H9 (cell line): ENCODE data around the gene SLCO2A1. TPM values are rescaled to one million over a fixed set of nuclear protein-coding genes. Genes with fewer than 3 reads are reported as not detected.
A peak's percentile ranks its signal among the peaks of the same experiment; 100 is the strongest.

ENCODE experiments used
- DNase-seq: peaks from one replicate; pipeline ENCODE4 v3.0.0-alpha.2; 2017
- H2AFZ ChIP-seq: one replicate; pipeline ENCODE4 v1.6.1; 2013; ENCODE audit warnings: mild to moderate bottlenecking, low read length, control low read depth, moderate library complexity
- H2AK5ac ChIP-seq: 2 replicates; pipeline ENCODE4 v1.6.1; 2013; ENCODE audit warnings: low read length, control low read depth, mixed read lengths; ENCODE audit not compliant: insufficient read length
- H2BK120ac ChIP-seq: one replicate; pipeline ENCODE4 v1.6.1; 2013; ENCODE audit warnings: low read depth, mild to moderate bottlenecking, low read length, control low read depth, inconsistent platforms; ENCODE audit not compliant: poor library complexity, severe bottlenecking
- H2BK12ac ChIP-seq: 2 replicates; pipeline ENCODE4 v1.6.1; 2013; ENCODE audit warnings: low read length, control low read depth, mixed read lengths, low read depth; ENCODE audit not compliant: insufficient read length
- H2BK15ac ChIP-seq: 2 replicates; pipeline ENCODE4 v1.6.1; 2013; ENCODE audit warnings: low read depth, low read length, control low read depth
- H2BK20ac ChIP-seq: one replicate; pipeline ENCODE4 v1.6.1; 2013; ENCODE audit warnings: low read depth, mild to moderate bottlenecking, low read length, control low read depth, inconsistent platforms; ENCODE audit not compliant: poor library complexity, severe bottlenecking
- H2BK5ac ChIP-seq: 2 replicates; pipeline ENCODE4 v1.6.1; 2013; ENCODE audit warnings: low read length, control low read depth, mixed read lengths; ENCODE audit not compliant: insufficient read length
- H3K14ac ChIP-seq: 2 replicates; pipeline ENCODE4 v1.6.1; 2013; ENCODE audit warnings: low read length, control low read depth; ENCODE audit not compliant: insufficient read depth
- H3K18ac ChIP-seq: 2 replicates; pipeline ENCODE4 v1.6.1; 2013; ENCODE audit warnings: low read depth, mild to moderate bottlenecking, mixed read lengths, low read length, control low read depth; ENCODE audit not compliant: insufficient read length
- H3K23ac ChIP-seq: 2 replicates; pipeline ENCODE4 v1.6.1; 2013; ENCODE audit warnings: low read length, control low read depth, mixed read lengths, low read depth; ENCODE audit not compliant: insufficient read length
- H3K23me2 ChIP-seq: 2 replicates; pipeline ENCODE4 v1.6.1; 2013; ENCODE audit warnings: low read depth, mild to moderate bottlenecking, mixed read lengths, low read length, control low read depth; ENCODE audit not compliant: insufficient read length, poor library complexity, severe bottlenecking
- H3K27ac ChIP-seq: 2 replicates; pipeline ENCODE4 v1.5.1; 2013; ENCODE audit warnings: low read length, control low read depth, mixed read lengths, low read depth; ENCODE audit not compliant: insufficient read length
- H3K27me3 ChIP-seq: 2 replicates; pipeline ENCODE4 v1.6.1; 2013; ENCODE audit warnings: low read length, control low read depth, inconsistent platforms; ENCODE audit not compliant: insufficient read depth
- H3K4ac ChIP-seq: 2 replicates; pipeline ENCODE4 v1.6.1; 2013; ENCODE audit warnings: low read depth, mild to moderate bottlenecking, control low read depth, inconsistent platforms, low read length, moderate library complexity
- H3K4me1 ChIP-seq: 2 replicates; pipeline ENCODE4 v1.6.1; 2013; ENCODE audit warnings: low read length, control low read depth, inconsistent platforms; ENCODE audit not compliant: insufficient read depth
- H3K4me2 ChIP-seq: 2 replicates; pipeline ENCODE4 v1.6.1; 2013; ENCODE audit warnings: low read length, control low read depth, mixed read lengths; ENCODE audit not compliant: insufficient read length, insufficient read depth
- H3K56ac ChIP-seq: 2 replicates; pipeline ENCODE4 v1.6.1; 2013; ENCODE audit warnings: low read depth, mild to moderate bottlenecking, mixed read lengths, low read length, control low read depth; ENCODE audit not compliant: insufficient read length
- H3K79me1 ChIP-seq: 2 replicates; pipeline ENCODE4 v1.6.1; 2013; ENCODE audit warnings: low read depth, mild to moderate bottlenecking, moderate library complexity, low read length, control low read depth, inconsistent platforms; ENCODE audit not compliant: insufficient read depth, poor library complexity, severe bottlenecking
- H3K79me2 ChIP-seq: 2 replicates; pipeline ENCODE4 v1.6.1; 2013; ENCODE audit warnings: low read length, control low read depth, inconsistent platforms; ENCODE audit not compliant: insufficient read depth
- H3K9ac ChIP-seq: 2 replicates; pipeline ENCODE4 v1.6.1; 2013; ENCODE audit warnings: low read length, control low read depth, mixed read lengths; ENCODE audit not compliant: insufficient read length; ENCODE audit errors: extremely low read depth
- H3K9me3 ChIP-seq: one replicate; pipeline ENCODE4 v1.6.1; 2013; ENCODE audit warnings: low read depth, low read length, inconsistent platforms; ENCODE audit not compliant: control insufficient read depth
- H3T11ph ChIP-seq: one replicate; pipeline ENCODE4 v1.6.1; 2013; ENCODE audit warnings: mild to moderate bottlenecking, low read length, control low read depth, inconsistent platforms
- H4K20me1 ChIP-seq: one replicate; pipeline ENCODE4 v1.6.1; 2013; ENCODE audit not compliant: control insufficient read depth, insufficient read length, insufficient read depth
- H4K5ac ChIP-seq: 2 replicates; pipeline ENCODE4 v1.6.1; 2013; ENCODE audit warnings: low read depth, mild to moderate bottlenecking, mixed read lengths, low read length, control low read depth; ENCODE audit not compliant: insufficient read length
- H4K8ac ChIP-seq: replicated peaks from 2 replicates; pipeline ENCODE4 v1.6.1; 2013; ENCODE audit warnings: low read length, control low read depth, mixed read lengths, low read depth; ENCODE audit not compliant: insufficient read length
- H4K91ac ChIP-seq: 2 replicates; pipeline ENCODE4 v1.6.1; 2013; ENCODE audit warnings: low read depth, mild to moderate bottlenecking, moderate library complexity, mixed read lengths, low read length, control low read depth; ENCODE audit not compliant: insufficient read length
- H3K27ac Mint-ChIP-seq, 3 experiments: 2 replicates in 2 of 3; 3 replicates in 1 of 3; pipeline ENCODE4 v1.8.0; 2020 to 2021; ENCODE audit warnings: mixed read lengths in 3 of 3, mild to moderate bottlenecking in 1 of 3, moderate library complexity in 1 of 3
- H3K27me3 Mint-ChIP-seq: 2 replicates; pipeline ENCODE4 v1.8.0; 2021; ENCODE audit warnings: low read depth, mild to moderate bottlenecking, moderate library complexity, mixed read lengths
- H3K36me3 Mint-ChIP-seq, 3 experiments: 2 replicates in 2 of 3; 3 replicates in 1 of 3; pipeline ENCODE4 v1.8.0; 2020 to 2021; ENCODE audit warnings: low read depth in 3 of 3, mixed read lengths in 3 of 3; ENCODE audit not compliant: insufficient read depth in 1 of 3
- H3K4me1 Mint-ChIP-seq, 2 experiments: 2 replicates each; pipeline ENCODE4 v1.8.0; 2020; ENCODE audit warnings: mixed read lengths in 2 of 2
- H3K4me3 Mint-ChIP-seq, 2 experiments: 2 replicates in 1 of 2; 3 replicates in 1 of 2; pipeline ENCODE4 v1.8.0; 2020 to 2021; ENCODE audit warnings: mild to moderate bottlenecking in 2 of 2, mixed read lengths in 2 of 2, moderate library complexity in 1 of 2
- H3K9me3 Mint-ChIP-seq, 2 experiments: 2 replicates in 1 of 2; 3 replicates in 1 of 2; pipeline ENCODE4 v1.8.0; 2020; ENCODE audit warnings: mild to moderate bottlenecking in 2 of 2, mixed read lengths in 2 of 2, moderate library complexity in 1 of 2
- whole genome bisulfite sequencing: extraction: QIAGEN DNeasy Blood & Tissue Kit; methylation state at CpG from one replicate; pipeline ENCODE4 v1.1.7; 2013; ENCODE audit warnings: missing lambda C conversion rate, low lambda C conversion rate, mixed read lengths; ENCODE audit not compliant: insufficient read length; ENCODE audit errors: extremely low coverage; 5-methylcytosine and 5-hydroxymethylcytosine counted together
- total RNA-seq: library from RNA; stranded (reverse); gene quantifications from 2 replicates; pipeline ENCODE4 v1.2.1, GENCODE V29; 2021
- TF ChIP-seq, protein P1 (sequence below): fragments of 200-600 bp; sonication (generic); conservative IDR thresholded peaks from 3 replicates; pipeline ENCODE4 v1.8.0; 2021; ENCODE audit warnings: antibody characterized with exemption, mild to moderate bottlenecking

The SLCO2A1 gene
- total RNA-seq, 1 experiment from 2014 or later = 0.98 TPM

DNA sequence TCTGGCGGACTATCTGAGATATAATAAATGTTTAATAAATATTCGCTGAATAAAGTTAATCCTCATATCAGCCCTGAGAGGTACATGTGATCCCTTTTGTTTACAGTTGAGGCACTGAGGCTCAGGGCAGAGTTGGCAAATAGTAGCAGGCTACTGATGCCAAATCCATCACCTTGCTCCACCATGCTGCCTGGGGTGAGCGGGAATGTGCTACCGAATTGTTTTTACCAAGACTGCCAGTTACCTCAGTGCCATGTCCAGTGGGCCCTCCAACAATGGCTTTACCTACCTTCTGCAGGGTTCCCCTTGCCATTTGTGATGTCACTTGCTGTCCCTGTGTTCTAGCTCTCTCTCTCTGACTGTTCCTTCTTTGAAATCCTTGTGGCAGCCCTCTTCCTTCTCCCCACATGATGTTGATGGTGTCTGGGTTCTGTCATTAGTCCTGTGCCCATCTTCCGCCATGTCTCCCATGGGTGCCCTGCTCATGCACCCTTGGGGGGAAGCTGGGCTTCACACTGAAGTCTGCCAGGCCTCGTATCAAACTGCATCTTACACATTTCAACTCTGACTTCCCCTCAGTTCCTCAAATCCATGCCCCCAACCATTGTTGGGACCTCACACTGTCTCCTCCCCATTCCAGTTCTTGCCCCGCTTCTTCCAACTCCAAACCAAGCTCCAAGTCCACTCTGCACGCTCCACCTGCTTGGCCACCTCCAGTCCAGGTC is 35.4 kb downstream of the SLCO2A1 start:
- no peak overlapping the region for H3K9ac ChIP-seq
- H3K23me2 ChIP-seq = peaks cover 3% of the 10 kb centered on the region
- no peaks in the 10 kb centered on the region for H3K9me3 ChIP-seq
- no peak overlapping the region for H2AFZ ChIP-seq
- H3K79me1 ChIP-seq = no peaks in the 10 kb centered on the region
- H4K91ac ChIP-seq = no peak overlapping the region
- Mint-ChIP-seq H3K27me3 (peaks cover 31% of the 10 kb centered on the region), H3K4me3 (no peak overlapping the region), H3K9me3 (no peaks in the 10 kb centered on the region), H3K27ac (no peak overlapping the region), H3K36me3 (no peaks in the 10 kb centered on the region), H3K4me1 (peaks cover 17 to 26% of the 10 kb centered on the region in 2 experiments)
- no peak overlapping the region for H3K4ac ChIP-seq
- no peak overlapping the region; the same call in 1 of the 2 replicates for H3K14ac ChIP-seq
- H3T11ph ChIP-seq = no peak overlapping the region
- H4K8ac ChIP-seq = no peak overlapping the region
- WGBS = no CpG with 5 or more reads among the region's 8 CpGs
- no peaks in the 10 kb centered on the region for H4K20me1 ChIP-seq
- no peak overlapping the region for H2BK20ac ChIP-seq
- H3K79me2 ChIP-seq = no peaks in the 10 kb centered on the region
- no peak overlapping the region for H4K5ac ChIP-seq
- no peaks in the 10 kb centered on the region for H3K27me3 ChIP-seq
- no peak overlapping the region for H2AK5ac ChIP-seq
- H3K18ac ChIP-seq = no peak overlapping the region
- H3K4me2 ChIP-seq = no peak overlapping the region
- no peak overlapping the region for H3K23ac ChIP-seq
- no peak overlapping the region for H2BK12ac ChIP-seq
- peak; percentile 5 for DNase-seq
- no peak overlapping the region for H2BK120ac ChIP-seq
- H3K27ac ChIP-seq = no peak overlapping the region
- peaks cover 2% of the 10 kb centered on the region; the same call in 1 of the 2 replicates for H3K4me1 ChIP-seq
- no peak overlapping the region for H3K56ac ChIP-seq
- TF ChIP-seq, protein P1, sequence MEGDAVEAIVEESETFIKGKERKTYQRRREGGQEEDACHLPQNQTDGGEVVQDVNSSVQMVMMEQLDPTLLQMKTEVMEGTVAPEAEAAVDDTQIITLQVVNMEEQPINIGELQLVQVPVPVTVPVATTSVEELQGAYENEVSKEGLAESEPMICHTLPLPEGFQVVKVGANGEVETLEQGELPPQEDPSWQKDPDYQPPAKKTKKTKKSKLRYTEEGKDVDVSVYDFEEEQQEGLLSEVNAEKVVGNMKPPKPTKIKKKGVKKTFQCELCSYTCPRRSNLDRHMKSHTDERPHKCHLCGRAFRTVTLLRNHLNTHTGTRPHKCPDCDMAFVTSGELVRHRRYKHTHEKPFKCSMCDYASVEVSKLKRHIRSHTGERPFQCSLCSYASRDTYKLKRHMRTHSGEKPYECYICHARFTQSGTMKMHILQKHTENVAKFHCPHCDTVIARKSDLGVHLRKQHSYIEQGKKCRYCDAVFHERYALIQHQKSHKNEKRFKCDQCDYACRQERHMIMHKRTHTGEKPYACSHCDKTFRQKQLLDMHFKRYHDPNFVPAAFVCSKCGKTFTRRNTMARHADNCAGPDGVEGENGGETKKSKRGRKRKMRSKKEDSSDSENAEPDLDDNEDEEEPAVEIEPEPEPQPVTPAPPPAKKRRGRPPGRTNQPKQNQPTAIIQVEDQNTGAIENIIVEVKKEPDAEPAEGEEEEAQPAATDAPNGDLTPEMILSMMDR = no peak
- no peak overlapping the region for H2BK15ac ChIP-seq
- H2BK5ac ChIP-seq = no peak overlapping the region
